ENCODE measurements around the gene SLC24A3. TPM values are rescaled to one million over a fixed set of nuclear protein-coding genes. Genes with fewer than 3 reads are reported as not detected.

The SLC24A3 gene
- total RNA-seq, 2 experiments from 2014 or later = not detected

DNA sequence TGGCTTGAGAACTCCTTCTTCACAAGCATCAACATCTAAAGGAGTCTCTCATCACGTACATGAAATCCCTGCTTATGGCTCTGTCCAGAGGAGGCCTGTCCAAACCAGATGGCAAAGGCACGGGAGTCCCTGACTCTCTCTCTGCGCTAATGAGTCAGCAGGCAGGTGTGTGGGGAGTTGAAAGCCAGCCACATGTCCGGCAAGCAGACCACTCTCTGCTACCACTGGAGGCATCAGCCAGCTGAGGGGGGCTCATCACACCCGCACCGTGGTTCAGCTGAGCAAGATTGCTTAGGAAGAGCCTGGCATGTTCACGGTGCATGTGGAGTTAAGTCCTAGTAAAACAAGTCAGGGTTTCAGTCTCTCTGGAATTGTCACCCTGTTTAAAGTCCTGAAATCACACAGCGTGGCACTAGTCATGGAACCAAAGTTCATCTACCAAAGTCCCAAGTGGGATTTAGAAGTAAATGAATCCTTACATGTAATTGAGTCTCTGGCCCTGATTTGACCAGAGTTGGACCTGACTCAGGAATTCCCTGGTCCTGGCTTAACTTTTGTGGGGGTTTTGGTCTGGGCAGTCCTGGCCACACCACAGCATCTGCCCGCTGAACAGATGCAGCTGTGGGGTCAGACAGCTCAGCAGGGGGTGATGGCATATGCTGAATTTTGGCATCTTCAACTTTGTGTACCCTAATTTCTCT is 390.4 kb downstream of the SLC24A3 start:
- Histone ChIP-seq H3K9me3 (ENCODE audit: low read length) (no peaks in the 10 kb centered on the region), H3K4me2 (ENCODE audit: low read length) (no peak overlapping the region), H3K36me3 (ENCODE audit: insufficient read depth, low read length) (no peaks in the 10 kb centered on the region), H2AFZ (ENCODE audit: low read length) (no peak overlapping the region), H3K27ac (ENCODE audit: low read depth, low read length, poor library complexity, severe bottlenecking) (no peak overlapping the region), H3K4me1 (ENCODE audit: insufficient read depth, low read length, poor library complexity, severe bottlenecking) (no peaks in the 10 kb centered on the region), H3K4me3 (ENCODE audit: low read depth, low read length, poor library complexity, severe bottlenecking) (no peak overlapping the region), H3K79me2 (ENCODE audit: insufficient read depth, low read depth, low read length) (no peaks in the 10 kb centered on the region), H4K20me1 (ENCODE audit: insufficient read depth, low read length) (no peaks in the 10 kb centered on the region), H3K9me2 (ENCODE audit: insufficient read depth, low read length) (no peaks in the 10 kb centered on the region)
- POLR2A ChIA-PET = no interaction called here
- no TSS peak for BruUV-seq (replicated peaks)
- intact Hi-C loops (cut with micrococcal nuclease; ENCODE audit: unreplicated experiment) = no loop called here
- TF ChIP-seq EZH2phosphoT487 (IDR thresholded peaks at IDR 0.05; ENCODE audit: borderline replicate concordance, low read depth, low read length) = no peak
- TF ChIP-seq, protein P1, sequence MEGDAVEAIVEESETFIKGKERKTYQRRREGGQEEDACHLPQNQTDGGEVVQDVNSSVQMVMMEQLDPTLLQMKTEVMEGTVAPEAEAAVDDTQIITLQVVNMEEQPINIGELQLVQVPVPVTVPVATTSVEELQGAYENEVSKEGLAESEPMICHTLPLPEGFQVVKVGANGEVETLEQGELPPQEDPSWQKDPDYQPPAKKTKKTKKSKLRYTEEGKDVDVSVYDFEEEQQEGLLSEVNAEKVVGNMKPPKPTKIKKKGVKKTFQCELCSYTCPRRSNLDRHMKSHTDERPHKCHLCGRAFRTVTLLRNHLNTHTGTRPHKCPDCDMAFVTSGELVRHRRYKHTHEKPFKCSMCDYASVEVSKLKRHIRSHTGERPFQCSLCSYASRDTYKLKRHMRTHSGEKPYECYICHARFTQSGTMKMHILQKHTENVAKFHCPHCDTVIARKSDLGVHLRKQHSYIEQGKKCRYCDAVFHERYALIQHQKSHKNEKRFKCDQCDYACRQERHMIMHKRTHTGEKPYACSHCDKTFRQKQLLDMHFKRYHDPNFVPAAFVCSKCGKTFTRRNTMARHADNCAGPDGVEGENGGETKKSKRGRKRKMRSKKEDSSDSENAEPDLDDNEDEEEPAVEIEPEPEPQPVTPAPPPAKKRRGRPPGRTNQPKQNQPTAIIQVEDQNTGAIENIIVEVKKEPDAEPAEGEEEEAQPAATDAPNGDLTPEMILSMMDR (conservative IDR thresholded peaks at IDR 0.05; ENCODE audit: low read length) = no peak
- CTCF ChIA-PET (ENCODE audit: unreplicated experiment) = no interaction called here
- no peak for DNase-seq (ENCODE audit: low spot score)

DNA sequence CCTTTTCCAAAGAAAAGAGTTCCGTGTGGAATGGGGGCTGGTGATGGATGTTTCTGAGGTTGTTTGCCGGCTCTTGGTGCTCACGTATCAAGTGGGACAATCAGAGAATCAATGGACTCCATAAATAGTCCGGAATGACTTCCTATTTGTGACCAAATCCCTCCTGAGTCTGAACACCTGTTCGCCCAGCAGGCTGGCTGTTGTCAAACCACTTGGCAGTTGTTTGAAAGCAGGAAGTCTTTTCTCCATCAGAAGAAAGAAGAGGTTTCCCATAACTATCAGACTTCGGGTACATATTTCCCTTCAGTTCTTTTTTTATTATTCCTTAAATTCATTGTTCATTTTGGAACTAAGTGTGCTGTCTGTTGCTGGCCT is 390.9 kb downstream of the SLC24A3 start:
- Histone ChIP-seq H3K4me3 (ENCODE audit: low read depth, low read length, poor library complexity, severe bottlenecking) (no peak overlapping the region), H3K9me3 (ENCODE audit: low read length) (no peaks in the 10 kb centered on the region), H3K36me3 (ENCODE audit: insufficient read depth, low read length) (no peaks in the 10 kb centered on the region), H4K20me1 (ENCODE audit: insufficient read depth, low read length) (no peaks in the 10 kb centered on the region), H3K4me2 (ENCODE audit: low read length) (no peak overlapping the region), H3K4me1 (ENCODE audit: insufficient read depth, low read length, poor library complexity, severe bottlenecking) (no peaks in the 10 kb centered on the region), H3K79me2 (ENCODE audit: insufficient read depth, low read depth, low read length) (no peaks in the 10 kb centered on the region), H3K27ac (ENCODE audit: low read depth, low read length, poor library complexity, severe bottlenecking) (no peak overlapping the region), H2AFZ (ENCODE audit: low read length) (no peak overlapping the region), H3K9me2 (ENCODE audit: insufficient read depth, low read length) (no peaks in the 10 kb centered on the region)
- intact Hi-C loops (cut with micrococcal nuclease; ENCODE audit: unreplicated experiment) = no loop called here
- no peak for TF ChIP-seq EZH2phosphoT487 (IDR thresholded peaks at IDR 0.05; ENCODE audit: borderline replicate concordance, low read depth, low read length)
- TF ChIP-seq, protein P1 (conservative IDR thresholded peaks at IDR 0.05; ENCODE audit: low read length) = no peak
- ChIA-PET POLR2A (no interaction called here), CTCF (ENCODE audit: unreplicated experiment) (no interaction called here)
- BruUV-seq (replicated peaks) = no TSS peak
- DNase-seq (ENCODE audit: low spot score) = no peak

DNA sequence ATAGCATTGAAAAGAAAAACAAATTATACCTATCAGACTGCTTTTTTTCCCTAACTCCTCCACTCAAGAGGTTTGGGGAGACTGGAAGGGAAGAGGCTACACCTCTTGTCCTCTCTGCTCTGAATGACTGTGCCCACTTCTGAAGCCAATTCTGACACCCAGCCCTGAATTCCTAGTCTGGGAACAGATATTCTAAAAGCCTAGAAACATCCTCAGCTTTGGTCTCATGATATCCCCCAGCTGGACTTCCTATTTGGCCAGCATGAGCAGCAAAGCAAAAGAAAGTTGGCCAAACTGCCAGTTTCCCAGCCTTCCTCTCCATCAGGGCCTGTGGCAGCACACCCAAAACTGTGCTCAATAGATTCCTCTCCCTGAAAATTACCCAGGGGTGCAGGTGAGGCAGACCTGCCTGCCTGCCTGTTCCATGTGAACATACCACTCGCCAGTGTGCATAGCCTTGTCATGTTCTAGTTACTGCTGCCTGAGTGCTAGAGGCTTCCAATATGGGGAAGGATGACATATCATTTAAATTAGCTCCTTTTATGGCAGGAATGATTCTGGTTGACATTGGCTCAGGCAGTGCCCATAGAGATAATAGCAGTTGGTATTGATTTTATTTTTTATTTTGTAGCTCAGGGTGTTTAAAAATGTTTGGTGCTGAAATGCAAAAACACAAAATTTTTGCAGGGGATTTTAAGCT is 393.5 kb downstream of the SLC24A3 start:
- intact Hi-C loops (cut with micrococcal nuclease; ENCODE audit: unreplicated experiment) = no loop called here
- CTCF ChIA-PET (ENCODE audit: unreplicated experiment) = no interaction called here
- Histone ChIP-seq H4K20me1 (ENCODE audit: insufficient read depth, low read length) (no peaks in the 10 kb centered on the region), H3K9me2 (ENCODE audit: insufficient read depth, low read length) (no peaks in the 10 kb centered on the region), H3K36me3 (ENCODE audit: insufficient read depth, low read length) (no peaks in the 10 kb centered on the region), H3K4me3 (ENCODE audit: low read depth, low read length, poor library complexity, severe bottlenecking) (no peak overlapping the region), H3K79me2 (ENCODE audit: insufficient read depth, low read depth, low read length) (no peaks in the 10 kb centered on the region), H3K4me2 (ENCODE audit: low read length) (no peak overlapping the region), H3K4me1 (ENCODE audit: insufficient read depth, low read length, poor library complexity, severe bottlenecking) (no peaks in the 10 kb centered on the region), H3K27ac (ENCODE audit: low read depth, low read length, poor library complexity, severe bottlenecking) (no peak overlapping the region), H2AFZ (ENCODE audit: low read length) (no peak overlapping the region), H3K9me3 (ENCODE audit: low read length) (no peaks in the 10 kb centered on the region)
- POLR2A ChIA-PET = interaction anchor here (0.7 kb wide), 1 partner anchor 16 kb away, joined by 3 read pairs; no protein-coding TSS in a partner anchor
- no TSS peak for BruUV-seq (replicated peaks)
- no peak for DNase-seq (ENCODE audit: low spot score)
- TF ChIP-seq EZH2phosphoT487 (IDR thresholded peaks at IDR 0.05; ENCODE audit: borderline replicate concordance, low read depth, low read length) = no peak
- TF ChIP-seq, protein P1 (conservative IDR thresholded peaks at IDR 0.05; ENCODE audit: low read length) = no peak

Data from OCI-LY7 (cell line).